Measurements from ENCODE around the gene CELSR1.

Gene CELSR1

GRCh38 chr22:46551996-46552395 lies 14.6 kb upstream of the CELSR1 start:
- no peak for DNase-seq

- DNase-seq, result no peak
These were observed 13.9 kb upstream of the CELSR1 start for GRCh38 chr22:46551321-46551720.

GRCh38 chr22:46549971-46550641 lies 12.7 kb upstream of the CELSR1 start:
- no peak for DNase-seq

- DNase-seq, result no peak
These were observed 12.1 kb upstream of the CELSR1 start for GRCh38 chr22:46549563-46549840.

GRCh38 chr22:46547883-46548244 lies 10.4 kb upstream of the CELSR1 start:
- DNase-seq, result no peak

GRCh38 chr22:46547179-46547882 lies 9.9 kb upstream of the CELSR1 start:
- DNase-seq, result no peak

- DNase-seq, result no peak
These were observed 9.2 kb upstream of the CELSR1 start for GRCh38 chr22:46546466-46547178.

GRCh38 chr22:46545086-46545792 lies 7.8 kb upstream of the CELSR1 start:
- DNase-seq, result no peak

GRCh38 chr22:46542011-46542985 lies 4.9 kb upstream of the CELSR1 start:
- peak; percentile 43 for DNase-seq

- DNase-seq, result no peak
These were observed 4.1 kb upstream of the CELSR1 start for GRCh38 chr22:46541536-46541935.

GRCh38 chr22:46540874-46541273 lies 3.5 kb upstream of the CELSR1 start:
- no peak for DNase-seq

GRCh38 chr22:46539169-46539568 lies 1.7 kb upstream of the CELSR1 start:
- DNase-seq, result no peak

GRCh38 chr22:46538814-46539160 lies 1.4 kb upstream of the CELSR1 start:
- DNase-seq, result no peak

GRCh38 chr22:46537946-46538813 lies 760 bp upstream of the CELSR1 start:
- DNase-seq, result no peak

- DNase-seq, result no peak
These were observed 739 bp downstream of the CELSR1 start for GRCh38 chr22:46536537-46537224.

GRCh38 chr22:46535876-46536536 lies 1.4 kb downstream of the CELSR1 start:
- no peak for DNase-seq

GRCh38 chr22:46534901-46535630 lies 2.4 kb downstream of the CELSR1 start:
- DNase-seq, result no peak

- no peak for DNase-seq
These were observed 3.1 kb downstream of the CELSR1 start for GRCh38 chr22:46534177-46534776.

Measured in GDM1 (cell line).